H54 (cell line): Measurements from ENCODE around the gene FCGBP.

Experiments used
- DNase-seq: peaks from one replicate; pipeline ENCODE4 v3.0.0; 2011; ENCODE audit warnings: low spot score, mixed read lengths; ENCODE audit not compliant: insufficient read length
- FAIRE-seq: peaks from 3 replicates; lab custom pipeline; 2011; peaks lifted over from hg19 to GRCh38; lab: Jason Lieb, UNC
- POLR2A ChIP-seq: IDR thresholded peaks from 2 replicates; pipeline ENCODE4 v1.6.1; 2011; ENCODE audit warnings: low read depth, mild to moderate bottlenecking, low read length

The FCGBP gene

DNA sequence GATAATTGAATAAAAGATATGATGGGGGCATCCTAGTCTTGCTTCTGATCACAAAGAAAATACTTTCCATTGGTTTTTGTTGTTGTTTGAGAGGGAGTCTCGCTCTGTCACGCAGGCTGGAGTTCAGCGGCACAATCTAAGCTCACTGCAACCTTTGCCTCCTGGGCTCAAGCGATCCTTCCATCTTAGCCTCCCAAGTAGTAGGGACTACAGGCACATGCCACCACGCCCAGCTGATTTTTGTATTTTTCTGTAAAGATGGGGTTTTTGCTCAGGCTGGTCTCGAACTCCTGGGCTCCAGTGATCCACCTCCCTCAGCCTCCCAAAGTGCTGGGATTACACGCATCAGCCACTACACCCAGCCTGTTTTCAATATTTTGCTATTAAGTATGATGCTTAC lies 19.5 kb upstream of the FCGBP start:
- DNase-seq: no peak
- TF ChIP-seq POLR2A: no peak
- no peak for FAIRE-seq

GRCh38 chr19:39951686-39952085 lies 17.3 kb upstream of the FCGBP start:
- TF ChIP-seq POLR2A: no peak
- FAIRE-seq (no peak), DNase-seq (peak; percentile 44)

- DNase-seq (no peak), FAIRE-seq (no peak)
- TF ChIP-seq POLR2A: no peak
These were observed 16.7 kb upstream of the FCGBP start for GRCh38 chr19:39951065-39951650.

DNA sequence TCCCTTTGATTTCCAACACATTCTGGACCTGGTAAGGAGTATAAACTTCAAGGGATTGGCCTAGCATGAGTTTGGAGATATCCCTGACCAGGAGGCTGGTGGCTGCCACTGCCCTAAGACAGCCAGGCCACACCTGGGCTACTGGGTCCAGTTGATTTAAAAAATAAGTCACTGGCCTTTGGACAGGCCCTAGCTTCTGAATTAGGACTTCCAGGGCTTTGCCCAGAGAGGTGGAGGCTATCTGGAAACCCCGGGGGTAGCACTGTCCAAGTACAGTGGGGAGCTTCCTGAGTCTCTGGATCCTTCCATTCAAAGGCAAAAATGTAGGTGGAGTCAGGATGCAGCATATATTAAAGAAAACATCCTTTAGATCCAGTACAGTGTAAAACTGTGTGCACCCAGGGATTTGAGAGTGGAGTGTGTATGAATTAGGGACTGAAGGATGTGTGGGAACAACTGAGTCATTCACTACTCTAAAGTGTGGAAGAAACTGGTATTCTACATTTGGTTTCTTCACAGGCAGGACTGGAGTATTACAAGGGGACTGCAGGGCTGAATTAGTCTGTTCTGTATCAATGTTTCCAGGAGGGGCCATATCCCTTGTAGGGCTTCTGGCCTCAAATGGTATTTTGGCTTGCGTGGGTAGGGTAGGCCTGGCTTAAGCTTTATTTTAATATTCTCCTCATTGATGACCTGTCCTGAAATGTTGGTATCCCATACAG lies 14.8 kb upstream of the FCGBP start:
- FAIRE-seq (no peak), DNase-seq (no peak)
- TF ChIP-seq POLR2A: no peak

DNA sequence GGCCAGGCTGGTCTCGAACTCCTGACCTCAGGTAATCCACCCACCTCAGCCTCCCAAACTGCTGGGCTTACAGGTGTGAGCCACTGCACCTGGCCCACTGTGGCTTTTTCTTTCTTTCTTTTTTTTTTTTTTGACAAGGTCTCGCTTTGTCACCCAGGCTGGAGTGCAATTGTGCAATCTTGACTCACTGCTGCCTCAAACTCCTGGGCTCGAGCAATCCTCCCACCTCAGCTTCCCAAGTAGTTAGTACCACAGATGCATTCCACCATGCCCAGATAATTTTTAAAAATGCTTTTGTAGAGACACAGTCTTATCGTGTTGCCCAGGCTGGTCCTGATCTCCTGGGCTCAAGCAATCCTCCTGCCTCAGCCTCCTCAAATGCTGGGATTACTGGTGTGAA lies 12.1 kb upstream of the FCGBP start:
- no peak for DNase-seq
- no peak for FAIRE-seq
- TF ChIP-seq POLR2A: no peak

- no peak for FAIRE-seq
- TF ChIP-seq POLR2A: no peak
- no peak for DNase-seq
These were observed 9.2 kb upstream of the FCGBP start for GRCh38 chr19:39943586-39943985.

GRCh38 chr19:39942366-39942730 lies 7.9 kb upstream of the FCGBP start:
- no peak for TF ChIP-seq POLR2A
- no peak for FAIRE-seq
- DNase-seq: no peak

- no peak for DNase-seq
- TF ChIP-seq POLR2A: no peak
- FAIRE-seq: no peak
These were observed 7.4 kb upstream of the FCGBP start for GRCh38 chr19:39941615-39942365.

DNA sequence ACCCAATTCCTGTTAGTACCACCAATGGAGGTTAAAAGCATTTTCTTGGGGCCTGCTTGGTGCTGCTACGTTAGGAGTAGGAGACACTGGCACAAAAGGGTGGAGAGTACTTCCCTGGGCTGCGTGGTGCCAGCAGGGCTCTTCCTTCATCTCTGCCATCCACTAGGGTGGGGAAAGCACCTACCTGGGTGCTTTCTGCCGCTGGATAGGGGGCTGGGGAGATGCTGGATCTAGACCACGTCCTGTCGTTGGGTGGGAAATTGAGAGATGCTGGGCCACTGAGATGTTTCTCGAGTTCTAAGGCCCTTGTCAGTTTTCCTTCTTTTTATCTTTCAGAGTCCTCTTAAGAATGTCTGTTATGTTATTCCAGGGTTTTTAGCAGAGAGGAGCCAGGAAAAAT lies 6.7 kb upstream of the FCGBP start:
- no peak for FAIRE-seq
- no peak for TF ChIP-seq POLR2A
- no peak for DNase-seq

GRCh38 chr19:39940221-39940833 lies 5.9 kb upstream of the FCGBP start:
- no peak for TF ChIP-seq POLR2A
- FAIRE-seq (no peak), DNase-seq (no peak)

DNA sequence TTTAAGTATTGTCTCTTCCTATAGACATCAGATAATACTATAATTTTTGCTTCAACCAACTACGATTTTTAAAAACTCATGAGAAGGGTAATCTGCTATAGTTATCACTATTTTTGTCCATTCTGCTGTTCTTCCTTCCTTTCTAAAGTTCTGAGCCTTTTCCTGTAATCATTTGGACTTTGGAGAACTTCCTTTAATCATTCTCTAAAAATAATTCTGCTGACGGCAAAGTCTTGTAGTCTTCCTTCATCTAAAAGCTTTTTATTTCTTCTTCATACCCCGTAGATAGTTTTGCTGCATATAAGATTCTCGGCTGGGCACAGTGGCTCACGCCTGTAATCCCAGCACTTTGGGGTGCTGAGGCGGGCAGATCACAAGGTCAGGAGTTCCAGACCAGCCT lies 5.1 kb upstream of the FCGBP start:
- no peak for FAIRE-seq
- no peak for DNase-seq
- TF ChIP-seq POLR2A: no peak

- TF ChIP-seq POLR2A: no peak
- FAIRE-seq: no peak
- no peak for DNase-seq
These were observed 3.4 kb upstream of the FCGBP start for GRCh38 chr19:39937787-39938186.

GRCh38 chr19:39937094-39937720 lies 2.8 kb upstream of the FCGBP start:
- DNase-seq: no peak
- FAIRE-seq: no peak
- TF ChIP-seq POLR2A: no peak

GRCh38 chr19:39936622-39937021 lies 2.2 kb upstream of the FCGBP start:
- FAIRE-seq (no peak), DNase-seq (no peak)
- no peak for TF ChIP-seq POLR2A

GRCh38 chr19:39936020-39936419 lies 1.6 kb upstream of the FCGBP start:
- FAIRE-seq (no peak), DNase-seq (no peak)
- TF ChIP-seq POLR2A: no peak
